Measurements from ENCODE around the gene ARTN. TPM values are rescaled to one million over a fixed set of nuclear protein-coding genes. Genes with fewer than 3 reads are reported as not detected.

Gene ARTN
- total and polyA plus RNA-seq, 9 donors = 0.72 to 1.3 (median 0.86) TPM; not detected in 1

GRCh38 chr1:43904660-43905551 lies 28.7 kb upstream of the ARTN start:
- Histone ChIP-seq H3K36me3 (no peaks in the 10 kb centered on the region), H3K27ac (no peak overlapping the region), H3K4me1 (ENCODE audit: insufficient read depth) (no peaks in the 10 kb centered on the region), H3K4me3 (no peak overlapping the region), H3K27me3 (no peaks in the 10 kb centered on the region), H3K9me3 (no peaks in the 10 kb centered on the region)
- WGBS, 3 donors = 48 to 68% (median 65%) methylated on average over 7 of the region's 7 CpGs
- DNase-seq = no peak
- intact Hi-C loops (cut with DNase I) = no loop called here
- no peak for TF ChIP-seq EP300 (IDR thresholded peaks at IDR 0.05)
- no peak for TF ChIP-seq POLR2A (IDR thresholded peaks at IDR 0.05)
- TF ChIP-seq CTCF (IDR thresholded peaks at IDR 0.05) = no peak

- H3K9me3 ChIP-seq = no peaks in the 10 kb centered on the region
- H3K27ac ChIP-seq = no peak overlapping the region
- H3K36me3 ChIP-seq = no peaks in the 10 kb centered on the region
- no peak overlapping the region for H3K4me3 ChIP-seq
- H3K4me1 ChIP-seq (ENCODE audit: insufficient read depth) = peaks cover 5% of the 10 kb centered on the region
- intact Hi-C loops (cut with DNase I) = no loop called here
- no peaks in the 10 kb centered on the region for H3K27me3 ChIP-seq
- TF ChIP-seq CTCF (IDR thresholded peaks at IDR 0.05) = no peak
- TF ChIP-seq EP300 (IDR thresholded peaks at IDR 0.05) = no peak
- no peak for TF ChIP-seq POLR2A (IDR thresholded peaks at IDR 0.05)
- 99 to 100% (median 100%) methylated on average over 2 of the region's 2 CpGs for WGBS, 3 donors
- DNase-seq = no peak
Observed at GRCh38 chr1:43908226-43908625, 25.4 kb upstream of the ARTN start.

GRCh38 chr1:43908858-43909257 lies 24.7 kb upstream of the ARTN start:
- TF ChIP-seq EP300 (IDR thresholded peaks at IDR 0.05) = no peak
- no peak for TF ChIP-seq POLR2A (IDR thresholded peaks at IDR 0.05)
- no peak for TF ChIP-seq CTCF (IDR thresholded peaks at IDR 0.05)
- 93% methylated on average over 5 of the region's 5 CpGs for WGBS, 3 donors
- intact Hi-C loops (cut with DNase I) = no loop called here

GRCh38 chr1:43910343-43910742 lies 23.3 kb upstream of the ARTN start:
- Histone ChIP-seq H3K4me1 (ENCODE audit: insufficient read depth) (peaks cover 8% of the 10 kb centered on the region), H3K27ac (no peak overlapping the region), H3K4me3 (no peak overlapping the region), H3K9me3 (no peaks in the 10 kb centered on the region), H3K36me3 (no peaks in the 10 kb centered on the region), H3K27me3 (no peaks in the 10 kb centered on the region)
- intact Hi-C loops (cut with DNase I) = no loop called here
- no peak for DNase-seq
- TF ChIP-seq EP300 (IDR thresholded peaks at IDR 0.05) (no peak), POLR2A (IDR thresholded peaks at IDR 0.05) (no peak), CTCF (IDR thresholded peaks at IDR 0.05) (no peak)
- 92 to 98% (median 93%) methylated on average over 1 of the region's 1 CpG for WGBS, 3 donors

More at GRCh38 chr1:43908858-43909257, 24.7 kb upstream of the ARTN start:
- H3K27me3 ChIP-seq = no peaks in the 10 kb centered on the region
- no peaks in the 10 kb centered on the region for H3K36me3 ChIP-seq
- peaks cover 8% of the 10 kb centered on the region for H3K4me1 ChIP-seq (ENCODE audit: insufficient read depth)
- H3K27ac ChIP-seq = no peak overlapping the region
- no peaks in the 10 kb centered on the region for H3K9me3 ChIP-seq
- H3K4me3 ChIP-seq = no peak overlapping the region
- no peak for DNase-seq

Measured in ovary (tissue), 9 donors.